ENCODE data around the gene RUNX2. TPM values are rescaled to one million over a fixed set of nuclear protein-coding genes. Genes with fewer than 3 reads are reported as not detected.

Gene RUNX2
- total and polyA plus RNA-seq, 2 experiments from 2014 or later: 0.66 to 1.7 TPM

GRCh38 chr6:45675634-45676033, 347.5 kb downstream of the RUNX2 start:
- TF ChIP-seq, protein P1, sequence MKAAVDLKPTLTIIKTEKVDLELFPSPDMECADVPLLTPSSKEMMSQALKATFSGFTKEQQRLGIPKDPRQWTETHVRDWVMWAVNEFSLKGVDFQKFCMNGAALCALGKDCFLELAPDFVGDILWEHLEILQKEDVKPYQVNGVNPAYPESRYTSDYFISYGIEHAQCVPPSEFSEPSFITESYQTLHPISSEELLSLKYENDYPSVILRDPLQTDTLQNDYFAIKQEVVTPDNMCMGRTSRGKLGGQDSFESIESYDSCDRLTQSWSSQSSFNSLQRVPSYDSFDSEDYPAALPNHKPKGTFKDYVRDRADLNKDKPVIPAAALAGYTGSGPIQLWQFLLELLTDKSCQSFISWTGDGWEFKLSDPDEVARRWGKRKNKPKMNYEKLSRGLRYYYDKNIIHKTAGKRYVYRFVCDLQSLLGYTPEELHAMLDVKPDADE (IDR thresholded peaks at IDR 0.05): no peak
- TF ChIP-seq POLR2AphosphoS5 (IDR thresholded peaks at IDR 0.05; ENCODE audit: low read depth): no peak
- TF ChIP-seq ZNF114 (CRISPR knock-in tag; IDR thresholded peaks at IDR 0.05): no peak
- TF ChIP-seq ZNF462 (CRISPR knock-in tag; IDR thresholded peaks at IDR 0.05): no peak
- TF ChIP-seq, protein P2, sequence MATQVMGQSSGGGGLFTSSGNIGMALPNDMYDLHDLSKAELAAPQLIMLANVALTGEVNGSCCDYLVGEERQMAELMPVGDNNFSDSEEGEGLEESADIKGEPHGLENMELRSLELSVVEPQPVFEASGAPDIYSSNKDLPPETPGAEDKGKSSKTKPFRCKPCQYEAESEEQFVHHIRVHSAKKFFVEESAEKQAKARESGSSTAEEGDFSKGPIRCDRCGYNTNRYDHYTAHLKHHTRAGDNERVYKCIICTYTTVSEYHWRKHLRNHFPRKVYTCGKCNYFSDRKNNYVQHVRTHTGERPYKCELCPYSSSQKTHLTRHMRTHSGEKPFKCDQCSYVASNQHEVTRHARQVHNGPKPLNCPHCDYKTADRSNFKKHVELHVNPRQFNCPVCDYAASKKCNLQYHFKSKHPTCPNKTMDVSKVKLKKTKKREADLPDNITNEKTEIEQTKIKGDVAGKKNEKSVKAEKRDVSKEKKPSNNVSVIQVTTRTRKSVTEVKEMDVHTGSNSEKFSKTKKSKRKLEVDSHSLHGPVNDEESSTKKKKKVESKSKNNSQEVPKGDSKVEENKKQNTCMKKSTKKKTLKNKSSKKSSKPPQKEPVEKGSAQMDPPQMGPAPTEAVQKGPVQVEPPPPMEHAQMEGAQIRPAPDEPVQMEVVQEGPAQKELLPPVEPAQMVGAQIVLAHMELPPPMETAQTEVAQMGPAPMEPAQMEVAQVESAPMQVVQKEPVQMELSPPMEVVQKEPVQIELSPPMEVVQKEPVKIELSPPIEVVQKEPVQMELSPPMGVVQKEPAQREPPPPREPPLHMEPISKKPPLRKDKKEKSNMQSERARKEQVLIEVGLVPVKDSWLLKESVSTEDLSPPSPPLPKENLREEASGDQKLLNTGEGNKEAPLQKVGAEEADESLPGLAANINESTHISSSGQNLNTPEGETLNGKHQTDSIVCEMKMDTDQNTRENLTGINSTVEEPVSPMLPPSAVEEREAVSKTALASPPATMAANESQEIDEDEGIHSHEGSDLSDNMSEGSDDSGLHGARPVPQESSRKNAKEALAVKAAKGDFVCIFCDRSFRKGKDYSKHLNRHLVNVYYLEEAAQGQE (IDR thresholded peaks at IDR 0.05; ENCODE audit: unreplicated experiment): no peak
- no peak for TF ChIP-seq JUNB (IDR thresholded peaks at IDR 0.05; ENCODE audit: unreplicated experiment)
- no peak for TF ChIP-seq ZNF331 (CRISPR knock-in tag; IDR thresholded peaks at IDR 0.05; ENCODE audit: low read depth)
- TF ChIP-seq EZH2phosphoT487 (IDR thresholded peaks at IDR 0.05; ENCODE audit: unreplicated experiment): no peak
- no peak for TF ChIP-seq NANOG (IDR thresholded peaks at IDR 0.05; ENCODE audit: borderline replicate concordance)
- no peak for TF ChIP-seq STAT1 (IDR thresholded peaks at IDR 0.05; ENCODE audit: unreplicated experiment)
- no peak for TF ChIP-seq CTCF (conservative IDR thresholded peaks at IDR 0.05; ENCODE audit: low read depth in 2 of 2)
- TF ChIP-seq CREB1 (CRISPR knock-in tag; IDR thresholded peaks at IDR 0.05; ENCODE audit: low read depth): no peak
- no peak for TF ChIP-seq EZH2 (IDR thresholded peaks at IDR 0.05; ENCODE audit: low read depth, unreplicated experiment)
- Histone ChIP-seq H3K27ac (ENCODE audit: low read depth) (no peak overlapping the region), H3K4me3 (no peak overlapping the region), H3K27me3 (ENCODE audit: insufficient read depth) (no peaks in the 10 kb centered on the region), H2AFZ (peak overlapping the region; percentile 94), H3K9me2 (ENCODE audit: insufficient read depth) (no peaks in the 10 kb centered on the region), H3K4me1 (ENCODE audit: insufficient read depth) (peaks cover 4% of the 10 kb centered on the region; the same call in 1 of the 2 replicates), H3K36me3 (ENCODE audit: insufficient read depth) (no peaks in the 10 kb centered on the region), H4K20me1 (replicated peaks; ENCODE audit: insufficient read depth) (no peaks in the 10 kb centered on the region), H3K79me2 (replicated peaks; ENCODE audit: insufficient read depth) (no peaks in the 10 kb centered on the region), H3F3A (replicated peaks; ENCODE audit: low read depth) (no peaks in the 10 kb centered on the region), H3K4me2 (peak overlapping the region; percentile 73)
- Mint-ChIP-seq H3K36me3 (ENCODE audit: low read depth) (no peaks in the 10 kb centered on the region; the same call in 2 of the 3 replicates), H3K27me3 (ENCODE audit: insufficient read depth, low read depth, poor library complexity) (no peaks in the 10 kb centered on the region), H3K9me3 (no peaks in the 10 kb centered on the region; the same call in 1 of the 3 replicates), H3K4me1 (peaks cover 14% of the 10 kb centered on the region), H3K4me3 (no peak overlapping the region), H3K27ac (no peak overlapping the region)
- DNase-seq (ENCODE audit: low spot score) (no peak), ATAC-seq (no peak)
